Measurements from ENCODE around the gene SRPRA.
"Not testable (repeated sequence)": the region's sequence is repeated elsewhere in the genome, so short reads cannot be mapped to it uniquely, and the experiment has no call there.

Gene SRPRA

GRCh38 chr11:126268708-126269579, at the start of gene SRPRA, which contains the start of gene FOXRED1:
Gene SRPRA (minus strand): TSS chr11:126268895. CDS start chr11:126268804, 91 bp downstream.
Gene FOXRED1 (plus strand): TSS chr11:126269154. CDS start chr11:126269207, 53 bp downstream.
- peak; percentile 98 for DNase-seq

- peak; percentile 49 for DNase-seq
These were observed 49.3 kb upstream of the SRPRA start for GRCh38 chr11:126317756-126318573.

GRCh38 chr11:126317432-126317755, 48.7 kb upstream of the SRPRA start:
- no peak for DNase-seq

- DNase-seq = no peak
These were observed 45.1 kb upstream of the SRPRA start for GRCh38 chr11:126313826-126314225.

- no peak for DNase-seq
These were observed 44.3 kb upstream of the SRPRA start for GRCh38 chr11:126312961-126313360.

GRCh38 chr11:126311401-126312291, 43.0 kb upstream of the SRPRA start:
- DNase-seq = no peak

- no peak for DNase-seq
These were observed 42.3 kb upstream of the SRPRA start for GRCh38 chr11:126310992-126311310.

GRCh38 chr11:126310200-126310991, 41.7 kb upstream of the SRPRA start:
- DNase-seq = peak; percentile 11

GRCh38 chr11:126308771-126309170, 40.1 kb upstream of the SRPRA start:
- DNase-seq = not testable (repeated sequence)

GRCh38 chr11:126308271-126308671, 39.6 kb upstream of the SRPRA start:
- no peak for DNase-seq

GRCh38 chr11:126307706-126308105, 39.0 kb upstream of the SRPRA start:
- peak; percentile 8 for DNase-seq

GRCh38 chr11:126305699-126306098, 37.0 kb upstream of the SRPRA start:
- no peak for DNase-seq

- peak; percentile 46 for DNase-seq
These were observed 35.9 kb upstream of the SRPRA start for GRCh38 chr11:126304457-126305075.

GRCh38 chr11:126303623-126304456, 35.1 kb upstream of the SRPRA start, which contains the start of gene DCPS:
Gene DCPS (plus strand): TSS chr11:126304060. CDS start chr11:126304081, 21 bp downstream.
- peak; percentile 86 for DNase-seq

- DNase-seq = no peak
These were observed 28.3 kb upstream of the SRPRA start for GRCh38 chr11:126297004-126297403.

GRCh38 chr11:126293726-126294125, 25.0 kb upstream of the SRPRA start:
- DNase-seq = no peak

- DNase-seq = no peak
These were observed 22.2 kb upstream of the SRPRA start for GRCh38 chr11:126290887-126291286.

GRCh38 chr11:126288237-126288636, 19.5 kb upstream of the SRPRA start:
- no peak for DNase-seq

- DNase-seq = peak; percentile 65
These were observed 16.1 kb upstream of the SRPRA start for GRCh38 chr11:126284829-126285228.

Data from NCI-H446 treated with DMSO at 0.1 percent for 48 hours (cell line).